Hepatocyte (in vitro differentiated cells): ENCODE data around the gene RBM19.

Source experiments
- CTCF ChIP-seq: fragments of 200-600 bp; sonication (generic); IDR thresholded peaks from 2 replicates; pipeline ENCODE4 v1.5.1; 2016; ENCODE audit warnings: antibody characterized with exemption, mild to moderate bottlenecking; ENCODE audit not compliant: poor library complexity
- EZH2 ChIP-seq: fragments of 200-600 bp; sonication (generic); IDR thresholded peaks from 2 replicates; pipeline ENCODE4 v1.6.1; 2016; ENCODE audit warnings: antibody characterized with exemption, mild to moderate bottlenecking, borderline replicate concordance
- EZH2phosphoT487 ChIP-seq: fragments of 200-600 bp; sonication (generic); IDR thresholded peaks from one replicate; pipeline ENCODE4 v1.6.1; 2018; ENCODE audit warnings: antibody characterized with exemption, mild to moderate bottlenecking, low read depth, moderate library complexity; ENCODE audit not compliant: unreplicated experiment, severe bottlenecking

- TF ChIP-seq CTCF (no peak), EZH2phosphoT487 (no peak), EZH2 (no peak)
Observed at GRCh38 chr12:113820842-113821241, 145.3 kb downstream of the RBM19 start.
